Activated naive CD4-positive, alpha-beta T cell (primary cell): Measurements from ENCODE around the gene GRM4.
"Not testable (repeated sequence)": the region's sequence is repeated elsewhere in the genome, so short reads cannot be mapped to it uniquely, and the experiment has no call there.

Source experiments
- DNase-seq, 4 experiments: peaks; one replicate each; lab custom pipeline; 2025; lab: John Stamatoyannopoulos, UW

GRM4 gene

DNA sequence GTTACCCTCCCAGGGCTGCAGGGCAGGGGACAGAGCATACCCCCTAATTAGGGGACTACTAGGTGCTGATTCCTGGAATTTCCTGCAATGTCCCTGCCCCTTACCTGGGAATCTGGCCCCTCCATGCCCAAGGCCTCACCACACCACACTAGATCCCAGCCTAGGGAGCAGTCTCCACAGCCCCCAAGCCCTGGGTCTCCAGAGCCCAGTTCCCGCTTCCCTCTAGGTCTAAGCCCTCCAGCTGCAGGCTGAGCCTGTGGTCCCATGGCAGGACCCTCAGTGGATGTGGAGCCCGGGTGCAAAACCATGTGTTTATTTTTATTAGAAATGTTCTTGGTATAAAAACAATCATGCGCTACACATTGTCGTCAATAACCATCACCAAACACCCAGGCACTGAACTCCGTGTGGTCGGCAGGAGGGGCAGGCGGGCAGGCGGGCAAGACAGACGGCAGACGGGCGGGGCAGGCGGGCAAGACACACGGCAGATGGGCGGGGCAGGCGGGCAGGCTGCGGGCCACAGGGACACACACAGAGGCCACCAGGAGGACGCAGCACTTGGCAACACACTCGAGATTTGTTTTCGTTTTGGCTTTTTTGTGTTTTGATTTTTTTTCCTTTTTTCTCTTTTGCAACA lies 124.2 kb downstream of the GRM4 start:
- DNase-seq: no peak

DNA sequence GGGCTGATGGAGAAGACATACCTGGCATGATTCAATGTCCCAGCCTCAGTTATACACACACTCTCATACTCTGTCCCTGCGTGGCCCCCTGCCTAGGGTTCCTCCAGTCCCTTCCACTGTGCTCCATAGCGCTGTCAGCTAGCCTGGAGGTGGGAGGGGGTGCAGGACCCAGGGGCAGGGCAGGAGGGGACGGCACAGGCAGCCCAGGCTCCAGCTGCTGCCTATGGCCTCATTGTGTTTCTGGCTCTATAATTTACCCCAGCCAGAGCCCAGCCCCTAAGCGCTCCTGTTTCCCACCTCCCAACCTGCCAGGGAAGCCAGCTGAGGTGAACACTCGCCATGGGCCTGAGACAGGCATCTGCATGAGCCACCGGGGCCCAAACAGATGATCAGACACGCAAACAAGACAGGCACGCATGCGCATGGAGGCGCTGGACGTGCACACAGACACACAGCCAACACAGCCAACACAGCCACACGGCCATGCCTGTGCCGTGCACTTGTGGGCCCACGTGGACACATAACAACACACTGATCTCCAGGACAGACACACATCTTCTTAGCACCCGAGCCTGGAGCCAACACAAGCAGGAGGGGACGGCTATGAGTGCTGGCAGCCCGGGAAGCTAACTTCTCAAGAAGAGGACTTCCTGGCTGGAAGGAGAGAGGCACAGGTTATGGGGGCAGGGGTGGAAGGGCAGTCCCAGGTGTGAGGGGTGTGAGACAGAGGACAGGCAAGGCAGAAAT lies 124.9 kb downstream of the GRM4 start:
- DNase-seq: no peak

DNA sequence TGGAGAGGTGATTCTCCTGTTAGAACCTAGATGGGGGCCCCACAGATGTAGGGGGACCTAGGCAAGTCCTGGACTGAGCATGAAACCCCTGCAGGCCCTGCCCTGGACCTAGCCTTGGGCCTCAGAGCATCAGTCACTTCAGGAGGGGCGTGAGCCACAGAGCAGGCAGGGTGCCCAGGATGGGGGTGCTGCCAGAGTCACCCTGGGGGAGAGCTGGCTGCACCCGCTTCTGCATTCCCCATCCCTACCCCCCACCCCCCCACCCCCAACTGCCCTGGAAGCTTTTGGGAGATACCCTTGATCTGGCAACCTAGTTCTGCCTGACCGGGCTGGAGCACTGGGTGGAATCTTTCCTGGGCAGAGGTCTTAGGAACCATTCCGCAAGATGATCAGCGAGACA lies 125.6 kb downstream of the GRM4 start:
- no peak for DNase-seq

DNA sequence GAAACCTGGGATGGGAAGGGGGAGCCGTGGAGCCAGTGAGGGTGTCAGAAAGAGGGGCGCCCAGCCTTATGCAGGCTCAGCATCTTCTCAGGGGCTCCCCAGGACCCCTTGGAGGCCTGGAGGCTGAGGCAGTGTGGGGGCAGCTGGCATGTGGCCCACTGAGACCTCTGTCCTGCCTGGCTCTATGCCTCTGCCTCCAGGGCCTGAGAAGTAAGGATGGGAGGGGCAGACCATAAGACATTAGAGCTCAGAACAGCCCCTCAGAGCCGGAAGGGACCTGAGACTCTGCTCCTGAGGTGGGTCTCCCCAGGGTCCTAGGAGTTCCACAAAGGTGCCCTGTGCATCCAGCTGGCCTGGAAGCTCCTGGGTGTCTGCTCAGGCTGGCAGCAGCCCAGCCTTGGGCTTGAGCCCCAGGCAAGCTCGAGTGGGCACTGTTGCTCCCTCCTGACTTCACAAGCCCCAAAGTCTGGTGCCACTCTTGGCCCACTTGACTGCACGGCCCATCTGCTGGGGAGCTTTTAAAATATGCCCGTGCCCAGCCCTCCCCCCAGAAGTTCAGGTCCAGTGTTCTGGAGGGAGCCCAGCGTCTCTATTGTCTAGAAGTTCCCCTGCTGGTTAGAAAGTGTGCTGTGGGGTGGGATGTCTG lies 126.8 kb downstream of the GRM4 start:
- no peak for DNase-seq

DNA sequence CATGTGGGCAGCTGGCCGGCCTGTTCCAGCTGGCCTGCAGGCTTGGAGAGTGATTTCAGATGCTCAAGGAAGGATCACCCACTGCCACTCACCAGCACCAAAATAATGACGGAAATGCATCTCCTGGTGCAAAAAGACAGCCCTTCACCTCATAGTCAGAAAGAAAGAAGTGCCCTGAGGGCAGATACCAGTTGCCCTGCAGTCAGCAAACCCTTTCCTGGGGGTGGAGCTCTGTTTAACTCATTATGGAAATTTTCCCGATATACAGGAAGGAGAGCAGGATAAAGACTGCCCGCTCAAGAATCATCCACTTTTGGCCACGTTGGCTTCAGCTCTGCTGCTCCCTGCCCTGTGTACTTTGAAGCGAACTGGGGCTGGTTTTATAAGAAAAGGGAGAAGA lies 127.9 kb downstream of the GRM4 start:
- DNase-seq: no peak

DNA sequence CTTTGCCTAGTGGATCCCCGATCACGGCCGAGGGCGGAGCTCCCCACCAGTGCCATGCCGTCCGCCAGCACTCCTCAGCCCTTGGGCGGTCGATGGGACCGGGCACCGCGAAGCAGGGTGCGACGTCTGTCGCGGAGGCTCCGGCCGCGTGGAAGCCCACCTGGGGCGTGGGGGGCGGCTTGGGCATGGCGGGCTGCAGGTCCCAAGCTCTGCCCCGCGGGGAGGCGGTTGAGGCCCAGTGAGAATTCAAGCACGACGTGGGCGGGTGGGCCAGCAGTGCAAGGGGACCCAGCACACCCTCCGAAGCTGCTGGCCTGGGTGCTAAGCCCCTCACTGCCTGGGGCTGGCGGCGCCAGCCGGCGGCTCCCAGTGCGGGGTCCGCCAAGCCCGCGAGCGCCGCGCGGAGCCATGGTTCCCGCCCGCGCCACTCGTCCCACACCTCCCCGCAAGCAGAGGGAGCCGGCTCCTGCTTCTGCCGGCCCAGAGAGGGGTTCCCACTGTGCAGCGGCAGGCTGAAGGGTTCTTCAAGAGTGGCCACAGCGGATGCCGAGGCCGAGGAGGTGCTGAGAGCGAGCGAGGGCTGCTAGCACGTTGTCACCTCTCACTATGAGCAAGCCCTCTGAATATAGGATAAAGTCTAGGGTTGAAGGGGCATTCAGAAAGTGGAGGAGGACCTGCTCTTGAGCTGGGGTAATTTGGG lies 128.6 kb downstream of the GRM4 start:
- no peak for DNase-seq

DNA sequence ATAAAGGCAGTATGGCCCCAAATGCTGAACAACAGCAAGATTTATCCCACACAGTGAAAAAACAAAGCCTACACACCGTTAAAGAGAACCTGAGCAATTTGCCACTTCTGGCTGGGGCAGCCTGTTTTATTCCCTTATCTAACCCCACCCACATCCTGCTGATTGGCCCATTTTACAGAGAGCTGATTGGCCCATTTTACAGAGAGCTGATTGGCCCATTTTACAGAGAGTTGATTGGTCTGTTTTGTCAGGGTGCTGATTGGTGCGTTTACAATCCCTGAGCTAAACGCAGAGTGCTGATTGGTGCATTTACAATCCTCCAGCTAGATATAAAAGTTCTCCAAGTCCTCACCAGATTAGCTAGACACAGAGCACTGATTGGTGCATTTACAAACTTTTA lies 129.3 kb downstream of the GRM4 start:
- DNase-seq: not testable (repeated sequence)

DNA sequence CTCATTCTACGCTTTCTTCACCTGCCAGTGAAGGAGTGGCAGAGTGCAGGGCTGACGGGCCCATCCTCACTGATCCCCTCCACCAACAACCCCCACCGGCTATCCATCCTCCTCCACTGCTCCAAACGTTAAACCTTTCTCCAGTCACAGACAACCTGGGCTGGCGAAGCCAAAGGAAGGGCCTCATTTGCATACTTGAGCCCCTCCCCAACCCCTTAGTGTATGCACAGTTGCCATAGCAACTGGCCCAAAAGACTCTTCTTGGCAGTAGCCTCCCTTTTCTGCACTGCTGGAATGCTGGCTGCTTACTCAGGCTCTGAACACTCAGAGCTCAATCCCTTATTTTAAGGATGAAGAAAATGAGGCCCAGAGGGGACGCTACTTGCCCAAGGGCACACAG lies 130.3 kb downstream of the GRM4 start:
- DNase-seq: no peak

DNA sequence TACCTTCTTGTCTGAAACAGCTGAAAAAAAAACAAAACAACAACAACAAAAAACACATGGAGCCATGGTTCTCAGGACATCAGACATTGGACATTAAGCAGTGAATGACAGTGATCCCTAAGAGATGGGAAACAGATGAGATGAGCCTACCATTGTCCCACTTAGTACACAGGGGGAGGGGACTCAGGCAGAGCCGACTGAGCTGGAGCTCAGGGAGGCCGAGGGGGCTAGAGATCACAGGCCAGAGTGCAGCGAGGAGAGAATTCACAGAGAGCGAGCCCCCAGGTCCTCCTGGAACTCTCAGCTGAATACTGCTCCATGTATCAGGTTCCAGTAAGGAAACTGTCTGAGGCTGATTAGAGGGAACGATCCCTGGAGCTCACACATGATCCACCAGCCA lies 134.6 kb downstream of the GRM4 start:
- no peak for DNase-seq

DNA sequence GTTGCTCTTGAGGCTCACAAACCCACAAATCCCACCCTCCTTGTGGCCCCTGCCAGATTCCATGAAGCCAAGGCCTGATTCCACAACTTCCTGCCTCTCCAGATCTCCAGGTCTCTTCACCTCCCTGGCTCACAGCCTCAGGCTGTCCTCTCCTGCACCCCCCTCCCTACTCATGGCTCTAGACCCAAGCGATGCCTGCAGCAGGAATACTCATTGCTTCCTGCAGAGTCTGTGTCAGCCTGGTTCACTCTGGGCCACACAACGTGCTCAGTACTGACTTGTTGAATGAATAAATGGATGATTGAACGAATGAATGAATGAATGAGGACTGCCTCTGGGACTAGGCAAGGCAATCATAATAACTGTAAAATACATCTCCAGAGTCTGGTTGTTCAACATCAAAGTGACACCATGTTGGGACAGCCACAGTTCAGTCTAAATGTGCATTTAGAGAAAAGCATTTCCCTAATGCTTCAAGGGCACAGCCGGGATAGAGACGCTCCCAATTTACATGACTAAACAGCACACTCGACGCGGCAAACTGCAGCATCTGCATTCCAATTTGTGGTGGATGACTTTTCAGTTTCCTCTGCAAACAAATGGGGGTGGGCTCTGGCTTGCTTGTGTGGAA lies 139.9 kb downstream of the GRM4 start:
- no peak for DNase-seq

DNA sequence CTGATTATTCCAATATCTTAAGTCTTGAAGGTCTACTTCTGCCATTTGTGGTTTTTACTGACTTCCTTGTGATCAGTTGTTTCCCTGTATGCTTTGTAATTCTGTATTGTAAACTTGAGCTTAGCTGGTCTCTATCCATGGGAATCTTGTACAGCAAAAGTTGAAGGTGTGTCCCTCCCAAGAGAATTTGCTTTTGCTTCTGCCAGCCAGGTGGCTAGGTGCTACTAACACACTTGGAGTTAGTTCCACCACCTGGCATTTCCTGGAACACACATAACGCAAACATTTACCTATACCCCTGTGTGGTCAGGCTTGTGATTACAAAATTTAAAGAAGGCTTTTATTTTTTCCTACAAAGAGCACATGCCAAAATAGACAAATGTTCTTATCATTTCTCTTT lies 141.2 kb downstream of the GRM4 start:
- no peak for DNase-seq

DNA sequence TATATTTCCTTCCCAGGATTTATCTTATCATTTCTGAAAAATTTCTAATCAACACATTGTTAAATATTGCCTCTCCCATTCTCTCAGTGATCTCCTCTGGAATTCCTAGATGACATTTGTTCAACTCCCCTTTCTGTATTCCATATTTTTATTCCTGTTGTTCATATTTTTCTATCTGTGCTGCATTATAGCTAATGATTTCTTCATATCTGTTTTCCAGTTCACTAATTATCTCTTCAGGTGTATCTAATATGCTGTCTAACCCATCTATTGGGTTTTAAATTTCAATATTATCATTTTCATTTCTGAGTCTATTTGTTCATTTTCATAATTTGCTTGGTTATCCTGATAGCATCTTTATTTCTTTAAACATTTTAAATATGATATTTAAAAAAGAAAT lies 141.9 kb downstream of the GRM4 start:
- DNase-seq: no peak

DNA sequence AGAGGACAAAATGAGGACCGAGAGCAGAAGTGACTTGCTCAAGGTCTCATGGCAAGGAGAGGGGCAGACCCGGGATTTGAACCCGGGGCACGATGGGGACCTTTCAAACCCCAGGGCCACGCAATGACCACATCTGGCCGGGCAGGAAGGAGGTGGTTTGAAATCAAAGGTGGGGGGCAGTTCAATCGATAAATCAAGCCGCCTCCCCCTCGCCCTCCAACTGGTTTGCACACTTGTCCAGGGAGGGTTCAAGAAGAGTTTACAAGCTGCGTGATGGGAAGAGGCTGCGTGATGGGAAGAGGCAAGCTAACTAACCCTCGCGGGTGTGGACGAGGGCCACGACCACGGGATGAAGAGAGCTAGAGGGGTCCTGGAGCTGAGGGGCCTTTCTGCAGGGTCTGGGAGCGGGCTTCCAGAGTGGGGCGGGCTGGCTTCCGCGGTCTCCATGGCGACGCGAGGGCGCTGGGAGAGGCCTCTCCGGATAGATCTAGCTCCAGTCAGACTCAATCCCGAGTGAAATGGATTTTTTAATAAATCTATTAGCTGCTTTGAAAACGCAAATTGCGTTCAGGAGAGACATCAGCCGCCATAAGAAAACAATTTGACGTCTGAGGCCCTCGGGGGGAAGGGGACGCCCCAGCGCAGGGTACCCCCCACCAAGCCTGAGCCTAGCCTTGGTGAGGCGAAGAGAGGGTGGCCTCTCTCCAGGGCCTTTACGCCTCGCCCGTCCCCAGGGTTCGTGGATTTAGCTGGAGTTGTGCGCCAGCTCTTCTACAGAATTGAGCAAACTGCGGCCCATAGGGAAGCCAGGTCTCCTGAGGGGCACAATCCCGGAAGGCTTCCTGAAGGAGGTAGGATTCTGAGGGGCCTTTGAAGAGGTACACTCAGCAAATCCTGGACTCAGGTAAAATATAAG lies 143.9 kb downstream of the GRM4 start:
- no peak for DNase-seq

DNA sequence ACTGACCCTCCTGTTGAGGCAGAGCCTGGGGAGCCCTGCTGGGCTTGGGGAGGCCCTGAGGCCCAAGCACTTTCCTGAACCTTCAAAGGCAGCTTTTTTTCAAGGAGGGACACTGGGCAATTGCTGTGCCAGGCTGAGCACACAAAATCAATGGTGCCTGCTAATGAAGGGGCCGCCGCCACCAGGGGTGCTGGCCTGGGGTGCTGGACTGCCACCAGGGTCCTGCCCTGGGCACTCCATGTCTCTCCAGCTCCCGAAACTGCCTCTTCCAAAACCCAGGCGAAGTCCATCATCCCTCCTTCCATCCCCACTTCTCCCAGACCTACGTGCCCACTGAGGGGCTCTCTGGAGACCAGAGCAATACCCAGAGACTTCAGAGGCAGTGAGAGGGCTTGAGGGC lies 145.6 kb downstream of the GRM4 start:
- no peak for DNase-seq

DNA sequence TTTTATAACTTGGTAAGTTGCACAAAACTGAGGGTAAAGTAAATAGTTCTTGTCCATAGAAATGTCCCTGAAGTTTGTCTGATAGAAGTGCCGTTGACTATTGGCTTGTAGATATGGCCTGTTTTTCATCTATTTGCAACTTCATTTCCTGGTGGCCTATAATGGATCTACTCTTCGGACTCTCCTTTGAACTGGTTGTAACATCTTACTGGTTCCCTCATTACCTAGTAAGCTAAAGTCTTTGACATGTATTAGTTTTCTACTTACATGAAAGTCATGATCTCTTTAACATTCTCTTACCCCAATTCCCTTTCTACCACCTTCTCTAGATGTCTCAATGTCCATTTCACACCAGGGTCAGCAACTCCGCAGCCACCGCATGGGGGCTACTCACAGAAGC lies 146.3 kb downstream of the GRM4 start:
- DNase-seq: no peak

DNA sequence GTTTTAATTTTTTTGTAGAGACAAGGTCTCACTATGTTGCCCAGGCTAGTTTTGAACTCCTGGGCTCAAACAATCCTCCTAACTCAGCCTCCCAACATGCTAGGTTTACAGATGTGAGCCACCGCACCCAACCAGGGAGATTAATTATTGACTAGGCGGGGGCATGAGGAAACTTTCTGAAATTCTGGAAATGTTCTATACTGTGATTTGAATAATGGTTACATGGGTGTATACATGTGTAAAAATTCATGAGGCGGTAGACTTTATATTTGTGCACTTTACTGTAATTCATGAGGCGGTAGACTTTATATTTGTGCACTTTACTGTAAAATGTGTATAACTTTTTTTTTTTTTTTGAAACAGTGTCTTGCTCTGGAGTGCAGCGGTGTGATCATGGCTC lies 147.2 kb downstream of the GRM4 start:
- DNase-seq: no peak

DNA sequence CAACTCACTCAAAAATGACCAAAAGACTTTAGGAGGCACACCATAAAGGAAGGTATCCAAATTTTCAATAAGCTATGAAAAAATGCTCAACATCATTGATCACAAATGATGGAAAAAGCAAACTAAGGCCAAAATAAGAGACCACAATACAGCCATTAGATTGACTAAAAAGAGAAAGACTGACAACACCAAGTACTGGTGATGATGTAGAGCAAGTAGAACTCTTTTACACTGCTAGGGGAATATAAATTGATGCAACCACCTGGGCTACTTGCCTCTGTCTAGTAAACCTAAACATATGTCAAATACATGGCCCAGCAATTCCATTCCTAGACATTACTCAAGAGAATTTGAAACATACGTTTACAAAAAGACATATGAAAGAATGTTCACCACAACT lies 148.6 kb downstream of the GRM4 start:
- DNase-seq: no peak

DNA sequence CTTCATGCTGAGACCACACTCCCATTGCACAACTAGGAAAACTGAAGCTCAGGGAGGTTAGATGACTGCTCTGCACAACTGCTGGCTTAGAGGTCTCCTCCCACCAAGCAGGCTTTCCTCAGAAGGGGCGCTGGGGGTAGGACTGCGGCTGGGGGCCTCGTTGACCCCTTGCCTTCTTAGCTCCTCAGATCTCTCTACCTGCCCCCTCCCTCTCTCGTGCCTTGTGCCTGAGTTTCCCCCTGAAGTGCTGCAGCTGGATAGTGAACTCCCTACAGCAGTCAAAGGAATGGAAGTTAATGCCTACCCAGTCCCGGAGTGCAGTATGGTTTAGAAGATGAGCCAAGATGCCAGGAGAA lies 149.8 kb downstream of the GRM4 start:
- DNase-seq: no peak

DNA sequence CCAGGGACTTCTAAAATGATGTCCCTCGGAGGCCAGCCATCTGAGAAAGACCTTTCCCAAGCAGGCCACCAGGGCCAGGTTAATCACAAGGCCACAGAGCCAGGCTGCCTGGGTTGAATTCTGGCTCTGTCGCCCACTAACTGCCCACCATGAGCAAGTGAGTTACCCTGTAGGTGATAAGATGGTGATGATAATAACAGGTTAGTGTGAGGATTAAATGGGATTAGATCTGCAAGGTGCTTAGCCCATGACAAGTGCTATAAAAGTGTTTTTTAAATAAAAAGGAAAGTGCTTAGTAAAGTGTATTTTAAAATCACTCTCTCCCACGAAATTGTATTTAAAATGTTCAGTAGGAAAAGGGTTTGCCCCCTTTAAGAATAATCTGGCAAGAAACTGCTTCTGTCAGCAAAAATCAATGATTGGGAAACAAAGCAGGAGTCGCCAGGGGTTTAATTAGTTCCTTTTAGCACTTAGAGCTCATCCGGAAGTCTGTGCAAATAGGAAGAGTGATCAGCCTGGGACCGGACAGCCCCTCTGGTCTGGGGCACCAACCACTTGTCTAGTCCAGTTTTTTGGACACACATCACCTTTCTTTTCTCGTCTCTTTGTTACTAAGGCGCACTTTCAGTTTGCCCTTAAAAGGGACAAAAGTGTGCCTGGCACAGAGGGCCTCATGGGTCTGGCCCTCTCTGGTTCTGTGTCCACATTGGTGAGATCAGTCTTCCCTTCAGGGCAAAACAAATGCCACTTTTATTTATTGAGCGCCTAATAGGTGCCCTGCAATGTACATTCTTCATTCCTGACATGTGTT lies 150.4 kb downstream of the GRM4 start:
- DNase-seq: no peak

DNA sequence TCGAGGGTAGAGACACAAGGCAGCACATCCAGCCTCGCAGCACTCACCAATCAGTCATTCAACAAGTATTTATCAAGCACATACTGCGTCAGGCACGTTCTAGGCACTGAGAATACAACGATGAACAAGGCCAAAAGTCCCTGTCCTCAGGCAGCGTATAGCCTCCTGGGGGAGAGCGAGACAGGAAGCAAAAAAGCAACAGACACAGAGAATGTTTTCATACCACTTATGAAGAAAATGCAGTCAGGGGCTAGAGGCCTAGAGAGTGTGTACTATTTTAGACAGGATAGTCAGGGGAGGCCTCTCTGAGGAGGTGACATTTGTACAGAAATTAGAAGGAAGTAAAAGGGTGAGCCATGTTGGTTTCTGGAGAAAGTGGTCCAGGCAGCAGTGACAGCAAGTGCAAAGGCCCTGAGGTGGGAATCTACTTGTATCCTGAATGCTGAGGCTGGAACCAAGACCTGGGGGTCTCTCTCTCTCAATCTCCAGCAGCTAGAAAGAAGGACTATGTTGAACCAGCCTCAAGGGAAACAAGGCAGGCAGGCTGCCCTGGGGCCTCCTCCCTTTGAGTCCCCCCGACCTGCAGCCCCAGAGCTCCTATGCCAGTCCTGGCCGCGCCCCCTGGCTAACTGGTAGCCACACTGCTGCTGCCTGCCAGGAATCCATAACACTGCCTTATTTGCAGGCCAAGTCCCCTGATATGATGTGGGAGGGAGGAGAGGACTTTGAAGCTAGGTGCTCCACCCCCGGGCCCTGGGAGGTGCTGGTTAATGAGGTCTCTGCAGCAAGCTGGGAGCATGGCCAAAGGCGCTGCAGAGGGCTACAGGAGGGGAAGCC lies 151.2 kb downstream of the GRM4 start:
- no peak for DNase-seq
